ENCODE data around the gene SMIM22.

The SMIM22 gene

DNA sequence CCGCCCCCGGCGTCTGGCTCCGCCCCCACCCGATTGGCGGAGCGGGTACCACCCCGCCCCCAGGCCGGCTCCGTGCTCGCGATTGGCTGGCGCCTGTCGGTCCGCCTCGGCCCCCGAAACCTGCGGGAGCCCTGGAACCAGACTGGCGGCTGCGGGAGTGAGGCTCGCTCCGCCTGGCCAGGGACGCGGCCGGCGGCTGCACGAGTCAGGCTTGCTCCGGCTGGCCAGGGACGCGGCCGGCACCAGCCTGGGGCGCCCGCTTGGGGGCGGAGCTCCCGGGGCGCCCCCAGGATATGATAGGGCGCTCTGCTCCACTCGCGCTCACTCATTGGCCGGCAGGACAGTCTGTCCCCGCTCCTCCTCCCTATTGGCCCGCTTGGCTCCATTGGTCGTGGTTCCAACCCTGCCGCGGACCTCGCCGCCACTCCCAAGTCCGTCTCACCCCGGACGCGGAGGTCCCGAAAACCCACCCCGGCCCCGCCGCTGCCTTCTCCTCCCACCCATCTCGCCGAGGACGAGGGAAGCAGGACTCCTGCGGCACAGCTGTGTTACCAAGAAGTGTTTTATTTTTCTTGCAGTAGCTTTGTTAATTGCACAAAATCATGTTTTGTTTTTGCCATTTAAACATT lies 7.6 kb downstream of the SMIM22 start:
- Histone ChIP-seq H3K79me2 (ENCODE audit: insufficient read depth, low read depth) (no peaks in the 10 kb centered on the region), H4K20me1 (ENCODE audit: insufficient read depth) (no peaks in the 10 kb centered on the region), H3K27ac (peak overlapping the region; percentile 31; the same call in 1 of the 2 replicates), H3K4me1 (ENCODE audit: low read depth, poor library complexity, severe bottlenecking) (peaks cover 13% of the 10 kb centered on the region), H3K9ac (0 out of 2 replicates have a peak overlapping the region, but pooled peaks have one; percentile 33), H2AFZ (ENCODE audit: low read depth) (peak overlapping the region; percentile 55), H3K4me2 (peak overlapping the region; percentile 94), H3K27me3 (ENCODE audit: insufficient read depth, low read depth) (no peaks in the 10 kb centered on the region), H3K36me3 (ENCODE audit: insufficient read depth) (peaks cover 2% of the 10 kb centered on the region; the same call in 1 of the 2 replicates), H3K4me3 (IDR thresholded peaks at IDR 0.05; ENCODE audit: insufficient read depth, low read depth, low read length) (no peak overlapping the region)
- peak; percentile 30; the same call in 1 of the 2 replicates for TF ChIP-seq CTCF (conservative IDR thresholded peaks at IDR 0.05; ENCODE audit: low read depth, low read length)

- Histone ChIP-seq H3K27ac (no peak overlapping the region; the same call in 1 of the 2 replicates), H4K20me1 (ENCODE audit: insufficient read depth) (no peaks in the 10 kb centered on the region), H3K4me2 (peak overlapping the region; percentile 94), H3K36me3 (ENCODE audit: insufficient read depth) (peaks cover 8% of the 10 kb centered on the region; the same call in 1 of the 2 replicates), H2AFZ (ENCODE audit: low read depth) (no peak overlapping the region), H3K9ac (no peak overlapping the region), H3K4me1 (ENCODE audit: low read depth, poor library complexity, severe bottlenecking) (peaks cover 13% of the 10 kb centered on the region), H3K79me2 (ENCODE audit: insufficient read depth, low read depth) (no peaks in the 10 kb centered on the region), H3K4me3 (IDR thresholded peaks at IDR 0.05; ENCODE audit: insufficient read depth, low read depth, low read length) (no peak overlapping the region), H3K27me3 (ENCODE audit: insufficient read depth, low read depth) (no peaks in the 10 kb centered on the region)
- TF ChIP-seq CTCF (conservative IDR thresholded peaks at IDR 0.05; ENCODE audit: low read depth, low read length), result no peak
Observed at GRCh38 chr16:4803401-4803844, 8.3 kb downstream of the SMIM22 start.

GRCh38 chr16:4803898-4804762 lies 9.0 kb downstream of the SMIM22 start:
- no peak for TF ChIP-seq CTCF (conservative IDR thresholded peaks at IDR 0.05; ENCODE audit: low read depth, low read length)
- Histone ChIP-seq H2AFZ (ENCODE audit: low read depth) (no peak overlapping the region), H3K9ac (no peak overlapping the region), H3K4me3 (IDR thresholded peaks at IDR 0.05; ENCODE audit: insufficient read depth, low read depth, low read length) (no peak overlapping the region), H3K79me2 (ENCODE audit: insufficient read depth, low read depth) (no peaks in the 10 kb centered on the region), H3K4me2 (no peak overlapping the region; the same call in 1 of the 2 replicates), H3K27ac (no peak overlapping the region), H4K20me1 (ENCODE audit: insufficient read depth) (no peaks in the 10 kb centered on the region), H3K36me3 (ENCODE audit: insufficient read depth) (peaks cover 8% of the 10 kb centered on the region; the same call in 1 of the 2 replicates), H3K27me3 (ENCODE audit: insufficient read depth, low read depth) (no peaks in the 10 kb centered on the region), H3K4me1 (ENCODE audit: low read depth, poor library complexity, severe bottlenecking) (peaks cover 13% of the 10 kb centered on the region)

DNA sequence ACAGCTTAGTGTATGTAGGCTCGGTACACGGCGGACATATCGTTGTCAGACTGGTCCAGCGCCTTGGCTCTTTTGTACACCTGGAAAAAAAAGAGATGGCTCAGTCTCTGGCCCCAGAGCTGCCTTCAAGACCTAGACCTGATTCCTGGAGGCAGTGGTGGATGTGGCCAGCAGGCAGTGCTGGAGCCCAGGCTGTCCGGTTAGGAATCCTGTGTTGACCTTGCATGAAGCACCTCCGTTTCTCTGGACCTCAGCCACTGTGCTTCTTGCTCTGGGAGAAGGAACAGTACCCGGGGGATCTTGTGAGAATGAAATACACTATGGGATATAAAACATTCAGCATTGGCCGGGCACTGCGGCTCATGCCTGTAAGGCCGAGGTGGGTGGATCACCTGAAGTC lies 10.1 kb downstream of the SMIM22 start:
- Histone ChIP-seq H3K4me2 (no peak overlapping the region), H3K9ac (no peak overlapping the region), H3K79me2 (ENCODE audit: insufficient read depth, low read depth) (no peaks in the 10 kb centered on the region), H3K27me3 (ENCODE audit: insufficient read depth, low read depth) (no peaks in the 10 kb centered on the region), H3K27ac (no peak overlapping the region), H2AFZ (ENCODE audit: low read depth) (no peak overlapping the region), H3K36me3 (ENCODE audit: insufficient read depth) (peaks cover 8% of the 10 kb centered on the region; the same call in 1 of the 2 replicates), H3K4me3 (IDR thresholded peaks at IDR 0.05; ENCODE audit: insufficient read depth, low read depth, low read length) (no peak overlapping the region), H3K4me1 (ENCODE audit: low read depth, poor library complexity, severe bottlenecking) (peaks cover 13% of the 10 kb centered on the region), H4K20me1 (ENCODE audit: insufficient read depth) (no peaks in the 10 kb centered on the region)
- no peak for TF ChIP-seq CTCF (conservative IDR thresholded peaks at IDR 0.05; ENCODE audit: low read depth, low read length)
